GM19043 (cell line): Measurements from ENCODE around the gene TES.
A peak's percentile ranks its signal among the peaks of the same experiment; 100 is the strongest.

Source experiments
- ATAC-seq: cut with Tn5 transposase; IDR thresholded peaks from one replicate; pipeline ENCODE4 v1.9.1; 2021; ENCODE audit warnings: low read depth; ENCODE audit not compliant: unreplicated experiment

Gene TES

GRCh38 chr7:116218747-116219146 lies 8.4 kb downstream of the TES start:
- ATAC-seq: no peak

- no peak for ATAC-seq
Measured at GRCh38 chr7:116219288-116219687, 8.9 kb downstream of the TES start.

- ATAC-seq: no peak
Measured at GRCh38 chr7:116219834-116220233, 9.5 kb downstream of the TES start.

GRCh38 chr7:116222501-116222900 lies 12.2 kb downstream of the TES start:
- ATAC-seq: no peak

- ATAC-seq: no peak
Measured at GRCh38 chr7:116223588-116223987, 13.2 kb downstream of the TES start.

GRCh38 chr7:116224492-116225098 lies 14.3 kb downstream of the TES start:
- peak; percentile 42 for ATAC-seq

GRCh38 chr7:116225860-116226259 lies 15.5 kb downstream of the TES start:
- ATAC-seq: no peak

- no peak for ATAC-seq
Measured at GRCh38 chr7:116226664-116227063, 16.3 kb downstream of the TES start.

GRCh38 chr7:116227678-116228239 lies 17.4 kb downstream of the TES start:
- ATAC-seq: no peak

GRCh38 chr7:116228241-116228640 lies 17.9 kb downstream of the TES start:
- no peak for ATAC-seq

- ATAC-seq: peak; percentile 54
Measured at GRCh38 chr7:116229366-116229765, 19.0 kb downstream of the TES start.

- peak; percentile 34 for ATAC-seq
Measured at GRCh38 chr7:116230191-116231005, 20.1 kb downstream of the TES start.

GRCh38 chr7:116231543-116231942 lies 21.2 kb downstream of the TES start:
- ATAC-seq: no peak

- no peak for ATAC-seq
Measured at GRCh38 chr7:116231949-116232348, 21.6 kb downstream of the TES start.

- ATAC-seq: no peak
Measured at GRCh38 chr7:116232350-116232749, 22.0 kb downstream of the TES start.

- no peak for ATAC-seq
Measured at GRCh38 chr7:116232920-116233319, 22.6 kb downstream of the TES start.

- no peak for ATAC-seq
Measured at GRCh38 chr7:116234517-116235200, 24.3 kb downstream of the TES start.

GRCh38 chr7:116235380-116235779 lies 25.0 kb downstream of the TES start:
- ATAC-seq: no peak

GRCh38 chr7:116236020-116236630 lies 25.8 kb downstream of the TES start:
- peak; percentile 60 for ATAC-seq

GRCh38 chr7:116239020-116239419 lies 28.7 kb downstream of the TES start:
- ATAC-seq: no peak

- ATAC-seq: no peak
Measured at GRCh38 chr7:116239434-116239833, 29.1 kb downstream of the TES start.
